Gastroesophageal sphincter (tissue), 4 donors: ENCODE measurements around the gene RAB3IL1. TPM values are rescaled to one million over a fixed set of nuclear protein-coding genes. Genes with fewer than 3 reads are reported as not detected.
"Not testable (repeated sequence)": the region's sequence is repeated elsewhere in the genome, so short reads cannot be mapped to it uniquely, and the experiment has no call there.

Source experiments
- ATAC-seq: fragments of 150-250 bp; one replicate; pipeline ENCODE4 v1.9.1; 2016; ENCODE audit warnings: mild to moderate bottlenecking, moderate library complexity
- H3K27ac ChIP-seq, 4 donors: fragments of 200-600 bp; sonication (generic) in 3 of 4; 1 replicate in 3 of 4; 2 replicates in 1 of 4; pipeline ENCODE4 v1.5.1; 2016 to 2019
- H3K27me3 ChIP-seq: fragments of 200-600 bp; sonication (generic); one replicate; pipeline ENCODE4 v1.5.1; 2019
- H3K36me3 ChIP-seq, 2 donors: fragments of 200-600 bp; sonication (generic); one replicate each; pipeline ENCODE4 v1.5.1; 2019; ENCODE audit warnings: control low read depth in 1 of 2
- H3K4me1 ChIP-seq, 3 donors: fragments of 200-600 bp; sonication (generic); 1 replicate in 2 of 3; 2 replicates in 1 of 3; pipeline ENCODE4 v1.5.1; 2016 to 2019; ENCODE audit warnings: control low read depth in 2 of 3
- H3K4me3 ChIP-seq, 2 donors: fragments of 200-600 bp; sonication (generic); one replicate each; pipeline ENCODE4 v1.5.1; 2019; ENCODE audit warnings: mild to moderate bottlenecking in 1 of 2, moderate library complexity in 1 of 2
- H3K9me3 ChIP-seq, 3 donors: fragments of 200-600 bp; sonication (generic); one replicate each; pipeline ENCODE4 v1.5.1; 2017 to 2019; ENCODE audit warnings: control low read depth in 2 of 3
- EP300 ChIP-seq: sonication (generic); formaldehyde crosslinking; IDR thresholded peaks from one replicate; pipeline ENCODE4 v1.6.1; 2017; ENCODE audit warnings: antibody characterized with exemption, mild to moderate bottlenecking
- POLR2A ChIP-seq, 2 donors: fragments of 450-650 bp; IDR thresholded peaks; one replicate each; pipeline ENCODE4 v1.6.1; 2017; ENCODE audit warnings: antibody characterized with exemption in 2 of 2, mild to moderate bottlenecking in 2 of 2, moderate library complexity in 1 of 2
- POLR2AphosphoS5 ChIP-seq: sonication (generic); formaldehyde crosslinking; IDR thresholded peaks from one replicate; pipeline ENCODE4 v1.6.1; 2017; ENCODE audit warnings: antibody characterized with exemption
- WGBS, 2 donors: methylation state at CpG; one replicate each; pipeline ENCODE4 v1.1.5; 2018; ENCODE audit warnings: low coverage in 1 of 2; 5-methylcytosine and 5-hydroxymethylcytosine counted together
- total RNA-seq, 4 donors: library from RNA; depleted of rRNA; stranded (reverse); fragments of >200 nt; gene quantifications; one replicate each; pipeline ENCODE4 v1.1.0, GENCODE V29; 2016
- TF ChIP-seq, protein P1 (sequence below), 4 experiments: fragments of 200-600 bp in 2 of 4; fragments of 450-650 bp in 2 of 4; sonication (generic) in 1 of 4; IDR thresholded peaks; one replicate each; pipeline ENCODE4 v1.5.1; 2017 to 2019; ENCODE audit warnings: antibody characterized with exemption in 4 of 4, mild to moderate bottlenecking in 2 of 4, moderate library complexity in 2 of 4

The RAB3IL1 gene
- total RNA-seq, 4 donors from 2014 or later: 11.5 to 22.1 (median 14.7) TPM

- Histone ChIP-seq H3K27ac (no peak overlapping the region), H3K36me3 (no peaks in the 10 kb centered on the region), H3K4me3 (no peak overlapping the region), H3K9me3 (no peaks in the 10 kb centered on the region), H3K4me1 (peaks cover 2 to 43% (median 21%) of the 10 kb centered on the region in 3 donors), H3K27me3 (no peaks in the 10 kb centered on the region)
- no CpG with 5 or more reads among the region's 7 CpGs for WGBS, 2 donors
- ATAC-seq: no peak
- TF ChIP-seq, protein P1, sequence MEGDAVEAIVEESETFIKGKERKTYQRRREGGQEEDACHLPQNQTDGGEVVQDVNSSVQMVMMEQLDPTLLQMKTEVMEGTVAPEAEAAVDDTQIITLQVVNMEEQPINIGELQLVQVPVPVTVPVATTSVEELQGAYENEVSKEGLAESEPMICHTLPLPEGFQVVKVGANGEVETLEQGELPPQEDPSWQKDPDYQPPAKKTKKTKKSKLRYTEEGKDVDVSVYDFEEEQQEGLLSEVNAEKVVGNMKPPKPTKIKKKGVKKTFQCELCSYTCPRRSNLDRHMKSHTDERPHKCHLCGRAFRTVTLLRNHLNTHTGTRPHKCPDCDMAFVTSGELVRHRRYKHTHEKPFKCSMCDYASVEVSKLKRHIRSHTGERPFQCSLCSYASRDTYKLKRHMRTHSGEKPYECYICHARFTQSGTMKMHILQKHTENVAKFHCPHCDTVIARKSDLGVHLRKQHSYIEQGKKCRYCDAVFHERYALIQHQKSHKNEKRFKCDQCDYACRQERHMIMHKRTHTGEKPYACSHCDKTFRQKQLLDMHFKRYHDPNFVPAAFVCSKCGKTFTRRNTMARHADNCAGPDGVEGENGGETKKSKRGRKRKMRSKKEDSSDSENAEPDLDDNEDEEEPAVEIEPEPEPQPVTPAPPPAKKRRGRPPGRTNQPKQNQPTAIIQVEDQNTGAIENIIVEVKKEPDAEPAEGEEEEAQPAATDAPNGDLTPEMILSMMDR (IDR thresholded peaks at IDR 0.05): no peak
- TF ChIP-seq POLR2AphosphoS5 (no peak), POLR2A (IDR thresholded peaks at IDR 0.05) (no peak), EP300 (no peak)
These were observed 32.1 kb downstream of the RAB3IL1 start for GRCh38 chr11:61885166-61885778.

- Histone ChIP-seq H3K9me3 (no peaks in the 10 kb centered on the region), H3K27me3 (no peaks in the 10 kb centered on the region), H3K4me3 (no peak overlapping the region), H3K4me1 (peaks cover 0 to 31% (median 14%) of the 10 kb centered on the region in 3 donors), H3K27ac (no peak overlapping the region), H3K36me3 (peaks cover 0 to 10% of the 10 kb centered on the region in 2 donors)
- TF ChIP-seq EP300: no peak
- TF ChIP-seq, protein P1 (IDR thresholded peaks at IDR 0.05): no peak
- TF ChIP-seq POLR2AphosphoS5: no peak
- WGBS, 2 donors: 64% methylated on average over 2 of the region's 5 CpGs; no CpG with 5 or more reads in 1 of the 2 donors
- no peak for ATAC-seq
These were observed 33.4 kb downstream of the RAB3IL1 start for GRCh38 chr11:61883947-61884346.

DNA sequence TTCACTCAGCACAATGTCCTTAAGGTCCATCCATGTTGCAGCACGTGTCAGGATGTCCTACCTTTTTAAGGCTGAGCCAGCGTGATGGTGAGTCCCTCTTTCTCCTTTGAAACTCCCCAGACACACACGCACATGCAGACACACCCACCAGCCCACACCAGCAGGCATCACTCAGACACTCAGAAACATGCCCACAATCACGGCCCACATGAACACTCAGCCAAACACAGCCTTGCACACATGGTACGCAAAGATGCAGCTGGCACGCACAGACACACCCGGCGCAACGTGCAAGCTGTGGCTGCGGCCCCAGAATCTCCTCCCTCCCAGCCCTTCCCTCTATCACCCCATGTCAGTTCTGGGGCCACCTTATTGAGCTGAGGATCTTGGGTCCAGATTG, 34.0 kb downstream of the RAB3IL1 start:
- peaks cover 0 to 24% (median 8%) of the 10 kb centered on the region in 3 donors for H3K4me1 ChIP-seq
- H3K36me3 ChIP-seq: peaks cover 0 to 17% of the 10 kb centered on the region in 2 donors
- TF ChIP-seq EP300 (no peak), POLR2AphosphoS5 (no peak), POLR2A (IDR thresholded peaks at IDR 0.05) (no peak)
- TF ChIP-seq, protein P1 (IDR thresholded peaks at IDR 0.05): no peak
- no peaks in the 10 kb centered on the region for H3K9me3 ChIP-seq
- no peak overlapping the region for H3K27ac ChIP-seq
- WGBS, 2 donors: 72 to 79% methylated on average over 2 to 3 of the region's 10 CpGs
- no peak overlapping the region for H3K4me3 ChIP-seq
- no peaks in the 10 kb centered on the region for H3K27me3 ChIP-seq
- ATAC-seq: no peak

DNA sequence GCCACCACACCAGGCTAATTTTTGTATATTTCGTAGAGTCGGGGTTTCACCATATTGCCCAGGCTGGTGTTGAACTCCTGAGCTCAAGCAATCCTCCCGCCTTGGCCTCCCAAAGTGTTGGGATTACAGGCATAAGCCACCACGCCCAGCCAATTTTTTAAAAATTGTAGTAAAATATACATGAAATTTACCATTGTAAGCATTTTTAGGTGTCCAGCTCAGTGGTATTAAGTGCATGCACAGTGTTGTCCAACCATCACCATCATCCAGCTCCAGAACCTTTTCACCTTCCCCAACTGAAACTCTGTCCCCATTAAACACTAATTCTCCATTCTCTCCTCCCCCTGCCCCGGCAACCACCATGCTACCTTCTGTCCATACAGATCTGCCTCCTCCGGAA, 34.5 kb downstream of the RAB3IL1 start:
- Histone ChIP-seq H3K36me3 (peaks cover 0 to 21% of the 10 kb centered on the region in 2 donors), H3K27me3 (no peaks in the 10 kb centered on the region), H3K4me3 (no peak overlapping the region), H3K9me3 (no peaks in the 10 kb centered on the region), H3K27ac (no peak overlapping the region), H3K4me1 (peaks cover 0 to 20% (median 5%) of the 10 kb centered on the region in 3 donors)
- no peak for ATAC-seq
- WGBS, 2 donors: 79 to 100% methylated on average over 2 to 4 of the region's 6 CpGs
- TF ChIP-seq EP300 (no peak), POLR2A (IDR thresholded peaks at IDR 0.05) (no peak), POLR2AphosphoS5 (no peak)
- TF ChIP-seq, protein P1 (IDR thresholded peaks at IDR 0.05): no peak

DNA sequence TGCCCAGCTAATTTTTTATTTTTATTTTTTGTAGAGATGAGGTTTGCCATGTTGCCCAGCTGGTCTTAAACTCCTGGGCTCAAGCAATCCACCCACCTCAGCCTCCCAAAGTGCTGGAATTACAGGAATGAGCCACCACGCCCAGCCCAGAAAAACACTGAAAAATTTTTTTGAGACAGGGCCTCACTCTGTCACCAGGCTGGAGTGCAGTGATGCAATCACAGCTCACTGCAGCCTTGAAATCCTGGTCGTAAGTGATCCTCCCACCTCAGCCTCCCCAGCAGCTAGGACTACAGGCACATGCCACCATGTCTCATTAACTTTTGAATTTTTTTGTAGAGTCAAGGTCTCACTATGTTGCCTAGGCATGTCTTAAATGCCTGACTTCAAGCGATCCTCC, 35.1 kb downstream of the RAB3IL1 start:
- 100% methylated on average over 1 to 2 of the region's 3 CpGs for WGBS, 2 donors
- Histone ChIP-seq H3K4me1 (peaks cover 0 to 14% (median under 1%) of the 10 kb centered on the region in 3 donors), H3K36me3 (peaks cover 0 to 27% of the 10 kb centered on the region in 2 donors)
- ATAC-seq, H3K27me3 ChIP-seq, H3K9me3 ChIP-seq, H3K4me3 ChIP-seq, H3K27ac ChIP-seq: not testable (repeated sequence)
